GM19438 (cell line): ENCODE measurements around the gene KLF16.

Experiments used
- ATAC-seq: cut with Tn5 transposase; IDR thresholded peaks from one replicate; pipeline ENCODE4 v1.9.1; 2021; ENCODE audit warnings: low read depth; ENCODE audit not compliant: unreplicated experiment

Gene KLF16

DNA sequence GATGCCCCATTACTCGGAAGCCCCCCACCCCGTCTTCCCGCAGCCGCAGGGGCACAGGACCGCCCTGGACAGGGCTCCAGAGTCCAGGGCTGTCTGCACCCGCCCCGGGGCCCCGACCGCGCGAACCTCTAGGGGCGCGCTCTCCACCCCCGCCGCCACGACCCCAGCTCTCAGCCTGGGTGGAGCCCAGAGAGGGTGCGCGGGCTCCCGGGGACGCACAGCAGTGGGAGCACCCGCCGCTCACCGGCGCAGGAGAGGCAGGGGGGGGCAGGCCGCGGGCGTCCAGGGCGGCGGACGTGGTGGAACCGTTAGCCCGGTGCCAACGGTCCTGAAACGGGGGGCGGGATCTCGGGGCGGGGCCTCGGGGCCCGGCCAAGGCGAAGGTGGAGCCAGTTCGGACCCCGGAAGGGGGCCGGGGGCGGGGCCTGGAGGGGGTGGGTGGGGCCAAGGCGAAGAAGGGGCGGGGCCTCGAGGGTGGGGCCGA lies 51.4 kb downstream of the KLF16 start, which contains the start of gene ATP8B3:
TSS of gene ATP8B3 (minus strand) at position 335 of the 484 bp plus-strand sequence. CDS start 540 bp downstream, outside the sequence.
- ATAC-seq: no peak

DNA sequence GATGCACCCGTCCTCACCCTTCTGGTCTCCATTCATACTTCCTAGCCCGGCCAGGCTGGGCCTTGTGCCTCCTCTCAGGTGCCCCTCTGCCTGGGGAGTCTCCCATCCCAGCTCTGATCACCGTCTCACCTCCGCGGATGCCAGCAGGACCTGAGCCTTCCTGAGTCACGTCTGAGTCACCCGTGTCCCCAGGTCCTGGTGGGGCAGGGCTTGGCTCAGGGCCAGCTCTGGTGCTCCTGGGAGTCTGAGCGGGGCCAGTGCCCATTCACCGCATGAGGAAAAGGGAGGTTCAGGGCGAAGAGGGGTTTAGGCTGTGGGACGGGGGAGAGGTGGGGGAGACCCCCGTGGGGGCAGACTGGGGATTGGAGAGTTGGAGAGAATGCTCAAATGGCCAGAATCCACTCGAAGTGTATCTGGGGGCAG lies 51.9 kb downstream of the KLF16 start:
- no peak for ATAC-seq

- ATAC-seq: no peak
Observed at GRCh38 chr19:1810439-1811160, 52.8 kb downstream of the KLF16 start.

- ATAC-seq: no peak
Observed at GRCh38 chr19:1809678-1810077, 53.7 kb downstream of the KLF16 start.

GRCh38 chr19:1808395-1808731 lies 55.0 kb downstream of the KLF16 start:
- ATAC-seq: no peak

DNA sequence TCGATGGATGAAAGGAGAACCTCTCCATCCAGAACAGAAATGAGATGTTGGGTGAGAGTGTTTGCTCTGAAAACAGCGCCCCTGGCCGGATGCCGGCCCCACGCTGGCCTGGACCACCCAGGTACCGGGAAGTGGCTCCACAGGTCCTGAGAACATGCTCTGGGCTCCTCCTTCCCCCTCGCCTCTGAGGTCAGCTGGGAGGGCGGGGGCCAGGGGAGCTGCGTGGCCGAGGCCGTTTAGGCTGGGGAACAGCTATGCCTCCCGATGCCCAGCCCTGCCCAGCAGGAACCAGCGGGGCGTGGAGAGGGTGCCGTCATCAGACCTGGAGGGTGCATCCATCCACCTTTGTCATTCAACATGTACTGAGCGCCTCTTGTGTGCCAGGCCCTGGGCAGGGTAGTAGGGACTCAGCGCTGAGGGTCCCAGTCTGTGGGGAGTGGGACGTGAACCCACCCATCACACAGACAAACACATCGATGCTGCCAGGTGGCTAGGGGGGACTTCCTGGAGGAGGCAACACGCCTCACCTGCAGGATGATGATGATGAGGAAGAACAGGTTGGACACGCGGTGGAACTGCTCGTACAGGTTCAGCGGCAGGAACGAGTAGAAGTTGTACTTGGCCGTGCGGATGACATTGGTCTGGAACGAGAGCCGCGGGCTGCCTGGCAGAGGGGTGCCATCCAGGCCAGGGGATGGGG lies 55.5 kb downstream of the KLF16 start:
- no peak for ATAC-seq

- no peak for ATAC-seq
Observed at GRCh38 chr19:1807030-1807694, 56.2 kb downstream of the KLF16 start.

DNA sequence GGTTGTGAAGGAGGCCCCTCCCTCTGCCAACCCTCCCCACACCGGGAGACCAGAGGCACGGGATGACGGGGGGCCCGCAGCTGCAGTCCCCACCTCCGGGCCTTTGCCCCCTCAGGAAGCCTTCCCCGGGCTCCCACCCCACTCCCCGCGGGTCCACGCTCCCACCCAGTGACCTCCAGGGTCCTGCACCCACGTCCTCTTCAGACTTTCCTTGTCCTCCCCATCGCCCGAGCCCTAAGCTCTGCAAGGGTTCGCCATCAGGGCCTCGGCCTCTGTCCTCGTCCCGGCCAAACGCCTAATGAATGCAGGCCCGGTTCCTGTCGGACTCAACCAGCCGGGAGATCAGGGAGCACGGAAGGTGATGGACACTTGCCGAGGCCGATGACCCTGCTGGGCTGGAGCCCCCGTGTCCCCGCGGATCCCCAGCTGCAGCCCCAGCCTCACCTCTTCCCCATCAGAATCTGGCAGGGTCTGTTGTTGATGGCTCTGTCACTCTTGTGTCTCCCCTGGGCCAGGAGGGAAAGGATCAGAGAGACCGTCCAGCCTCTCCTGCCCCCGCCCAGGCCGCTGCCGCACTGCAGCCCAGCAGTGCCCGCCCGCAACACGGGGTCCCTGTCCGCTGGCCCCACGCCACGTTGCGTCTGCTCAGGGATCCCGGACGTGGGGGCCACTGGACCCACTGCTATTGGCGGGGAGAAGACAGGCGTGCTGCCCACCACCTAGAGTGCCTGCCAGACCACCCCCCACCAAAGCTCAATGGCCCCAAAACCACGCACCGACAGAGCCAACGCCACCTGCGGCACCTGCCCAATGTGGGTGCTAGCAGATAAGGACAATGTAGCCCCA lies 57.0 kb downstream of the KLF16 start:
- ATAC-seq: no peak

DNA sequence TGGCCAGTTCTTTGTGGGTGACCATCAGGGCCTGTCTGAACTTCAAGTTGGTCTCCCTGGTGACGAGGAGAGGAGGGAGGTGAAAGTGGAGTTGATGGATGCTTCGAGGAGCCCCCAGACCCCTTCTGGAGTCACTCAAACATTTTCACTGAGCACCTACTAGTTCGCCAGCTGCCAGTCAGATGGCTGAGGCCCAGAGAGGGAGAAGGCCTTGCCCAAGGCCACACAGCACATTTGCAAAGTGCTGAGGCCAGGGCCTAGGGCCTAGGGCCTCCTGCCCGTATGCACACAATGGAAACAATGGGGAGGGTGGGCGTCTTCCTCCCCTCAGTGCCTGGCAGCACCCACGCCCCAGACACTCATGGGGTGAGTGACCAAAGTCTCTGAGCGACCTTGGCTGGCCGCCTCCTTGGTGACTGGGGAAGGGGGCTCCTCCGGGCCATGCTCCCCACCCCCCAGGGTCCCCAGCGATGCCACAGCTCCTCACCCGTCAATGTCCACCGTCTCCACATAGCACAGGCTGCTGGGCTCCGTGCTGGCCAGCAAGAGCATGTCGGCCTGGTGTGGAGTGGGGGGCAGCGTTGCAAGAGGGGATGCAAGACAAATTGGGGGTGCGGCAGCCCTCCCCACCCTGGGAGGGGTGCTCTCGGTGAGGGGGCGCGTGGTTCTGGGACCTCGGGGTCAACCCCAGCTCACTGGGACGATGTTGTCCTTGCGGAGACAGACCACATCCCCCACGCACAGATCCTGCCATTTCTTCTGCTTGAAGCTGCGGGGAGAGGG lies 57.8 kb downstream of the KLF16 start:
- ATAC-seq: no peak

DNA sequence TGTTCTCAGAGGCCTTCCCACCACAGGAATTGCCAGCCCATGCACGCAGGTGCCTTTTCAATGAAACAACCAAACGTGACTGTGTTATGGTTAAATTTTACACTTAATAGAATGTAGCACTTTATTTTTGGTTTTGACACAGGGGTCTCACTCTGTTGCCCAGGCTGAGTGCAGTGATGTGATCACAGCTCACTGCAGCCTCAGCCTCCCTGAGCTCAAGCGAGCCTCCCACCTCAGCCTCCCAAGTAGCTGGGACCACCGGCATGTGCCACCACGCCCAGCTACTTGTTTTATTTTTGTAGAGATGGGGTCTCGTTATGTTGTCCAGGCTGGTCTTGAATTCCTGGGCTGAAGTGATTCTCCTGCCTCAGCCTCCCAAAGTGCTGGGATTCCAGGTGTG lies 58.5 kb downstream of the KLF16 start:
- ATAC-seq: no peak
